SJSA1 (cell line): ENCODE results near the gene MC1R. TPM values are rescaled to one million over a fixed set of nuclear protein-coding genes. Genes with fewer than 3 reads are reported as not detected.

ENCODE experiments used
- DNase-seq, 2 experiments: peaks; one replicate each; pipeline ENCODE4 v3.0.0-alpha.2; 2015 to 2020; ENCODE audit warnings: low spot score in 2 of 2, low read depth in 1 of 2
- H3K27ac ChIP-seq: fragments of 250-450 bp; sonication (Bioruptor Pico); 2 replicates; pipeline ENCODE4 v1.5.1; 2020; ENCODE audit warnings: mild to moderate bottlenecking, moderate library complexity
- H3K27me3 ChIP-seq: fragments of 250-450 bp; sonication (Bioruptor Pico); replicated peaks from 2 replicates; pipeline ENCODE4 v1.5.1; 2020; ENCODE audit warnings: mild to moderate bottlenecking, moderate library complexity
- H3K36me3 ChIP-seq: fragments of 250-450 bp; sonication (Bioruptor Pico); 2 replicates; pipeline ENCODE4 v1.5.1; 2020; ENCODE audit warnings: mild to moderate bottlenecking
- H3K4me1 ChIP-seq: fragments of 250-450 bp; sonication (Bioruptor Pico); replicated peaks from 2 replicates; pipeline ENCODE4 v1.6.1; 2021; ENCODE audit warnings: mild to moderate bottlenecking
- H3K4me3 ChIP-seq: fragments of 250-450 bp; sonication (Bioruptor Pico); 2 replicates; pipeline ENCODE4 v1.5.1; 2020; ENCODE audit warnings: mild to moderate bottlenecking
- H3K9me3 ChIP-seq: fragments of 250-450 bp; sonication (Bioruptor Pico); replicated peaks from 2 replicates; pipeline ENCODE4 v1.5.1; 2020; ENCODE audit warnings: mild to moderate bottlenecking
- total RNA-seq: library from RNA; depleted of rRNA; stranded (reverse); fragments of >200 nt; shearing (Covaris generic); gene quantifications from 2 replicates; pipeline ENCODE4 v1.2.3, GENCODE V29; 2014

The MC1R gene
- total RNA-seq, 1 experiment from 2014 or later = 9.2 TPM

- Histone ChIP-seq H3K36me3 (peaks cover 95% of the 10 kb centered on the region), H3K27me3 (no peaks in the 10 kb centered on the region), H3K9me3 (no peaks in the 10 kb centered on the region), H3K27ac (no peak overlapping the region), H3K4me1 (no peaks in the 10 kb centered on the region), H3K4me3 (no peak overlapping the region)
- DNase-seq = no peak
Measured at GRCh38 chr16:89890200-89890599, 28.5 kb upstream of the MC1R start.

- Histone ChIP-seq H3K4me1 (no peaks in the 10 kb centered on the region), H3K27me3 (no peaks in the 10 kb centered on the region), H3K4me3 (no peak overlapping the region), H3K27ac (no peak overlapping the region), H3K9me3 (no peaks in the 10 kb centered on the region), H3K36me3 (peaks cover 95% of the 10 kb centered on the region)
- DNase-seq = no peak
Measured at GRCh38 chr16:89890886-89891657, 27.6 kb upstream of the MC1R start.

- Histone ChIP-seq H3K27ac (no peak overlapping the region), H3K9me3 (no peaks in the 10 kb centered on the region), H3K4me1 (no peaks in the 10 kb centered on the region), H3K4me3 (no peak overlapping the region), H3K27me3 (no peaks in the 10 kb centered on the region), H3K36me3 (peaks cover 93% of the 10 kb centered on the region)
- no peak for DNase-seq
Measured at GRCh38 chr16:89892055-89892630, 26.5 kb upstream of the MC1R start.

GRCh38 chr16:89892635-89893034 is 26.0 kb upstream of the MC1R start:
- no peaks in the 10 kb centered on the region for H3K27me3 ChIP-seq
- DNase-seq = no peak
- H3K36me3 ChIP-seq = peaks cover 93% of the 10 kb centered on the region
- H3K4me3 ChIP-seq = no peak overlapping the region
- no peak overlapping the region for H3K27ac ChIP-seq
- H3K9me3 ChIP-seq = no peaks in the 10 kb centered on the region
- H3K4me1 ChIP-seq = no peaks in the 10 kb centered on the region

- no peaks in the 10 kb centered on the region for H3K4me1 ChIP-seq
- no peak for DNase-seq
- H3K27ac ChIP-seq = no peak overlapping the region
- H3K27me3 ChIP-seq = no peaks in the 10 kb centered on the region
- no peak overlapping the region for H3K4me3 ChIP-seq
- peaks cover 91% of the 10 kb centered on the region for H3K36me3 ChIP-seq
- H3K9me3 ChIP-seq = no peaks in the 10 kb centered on the region
Measured at GRCh38 chr16:89893642-89894548, 24.8 kb upstream of the MC1R start.

GRCh38 chr16:89895482-89896250 is 23.0 kb upstream of the MC1R start:
- Histone ChIP-seq H3K36me3 (peaks cover 91% of the 10 kb centered on the region), H3K4me1 (no peaks in the 10 kb centered on the region), H3K27me3 (no peaks in the 10 kb centered on the region), H3K27ac (no peak overlapping the region), H3K9me3 (no peaks in the 10 kb centered on the region), H3K4me3 (no peak overlapping the region)
- DNase-seq = no peak

- Histone ChIP-seq H3K9me3 (no peaks in the 10 kb centered on the region), H3K36me3 (peaks cover 80% of the 10 kb centered on the region), H3K27ac (no peak overlapping the region)
Measured at GRCh38 chr16:89897204-89897603, 21.5 kb upstream of the MC1R start.

GRCh38 chr16:89898201-89898967 is 20.3 kb upstream of the MC1R start:
- Histone ChIP-seq H3K4me1 (no peaks in the 10 kb centered on the region), H3K27ac (no peak overlapping the region), H3K9me3 (no peaks in the 10 kb centered on the region), H3K36me3 (peaks cover 75% of the 10 kb centered on the region), H3K4me3 (no peak overlapping the region), H3K27me3 (no peaks in the 10 kb centered on the region)
- DNase-seq = no peak

More at GRCh38 chr16:89897204-89897603, 21.5 kb upstream of the MC1R start:
- Histone ChIP-seq H3K4me1 (no peaks in the 10 kb centered on the region), H3K4me3 (no peak overlapping the region), H3K27me3 (no peaks in the 10 kb centered on the region)
- no peak for DNase-seq

- Histone ChIP-seq H3K27me3 (no peaks in the 10 kb centered on the region), H3K4me1 (no peaks in the 10 kb centered on the region), H3K9me3 (no peaks in the 10 kb centered on the region), H3K27ac (no peak overlapping the region), H3K4me3 (no peak overlapping the region), H3K36me3 (peaks cover 76% of the 10 kb centered on the region)
- no peak for DNase-seq
Measured at GRCh38 chr16:89899879-89900481, 18.7 kb upstream of the MC1R start.

- Histone ChIP-seq H3K36me3 (peaks cover 76% of the 10 kb centered on the region), H3K27me3 (no peaks in the 10 kb centered on the region), H3K27ac (no peak overlapping the region), H3K4me1 (no peaks in the 10 kb centered on the region), H3K4me3 (no peak overlapping the region), H3K9me3 (no peaks in the 10 kb centered on the region)
- no peak for DNase-seq
Measured at GRCh38 chr16:89900885-89901284, 17.8 kb upstream of the MC1R start.

- Histone ChIP-seq H3K27ac (no peak overlapping the region), H3K36me3 (peaks cover 71% of the 10 kb centered on the region), H3K27me3 (no peaks in the 10 kb centered on the region), H3K4me1 (no peaks in the 10 kb centered on the region), H3K9me3 (no peaks in the 10 kb centered on the region), H3K4me3 (no peak overlapping the region)
- DNase-seq = no peak
Measured at GRCh38 chr16:89902980-89903379, 15.7 kb upstream of the MC1R start.

GRCh38 chr16:89903908-89904515 is 14.7 kb upstream of the MC1R start:
- Histone ChIP-seq H3K36me3 (peaks cover 67% of the 10 kb centered on the region), H3K9me3 (no peaks in the 10 kb centered on the region), H3K4me3 (no peak overlapping the region), H3K27me3 (no peaks in the 10 kb centered on the region), H3K27ac (no peak overlapping the region), H3K4me1 (no peaks in the 10 kb centered on the region)
- DNase-seq = no peak
